NCI-H1092 treated with DMSO at 0.1 percent for 48 hours (cell line): ENCODE data around the gene MTMR11.
"Not testable (repeated sequence)": the region's sequence is repeated elsewhere in the genome, so short reads cannot be mapped to it uniquely, and the experiment has no call there.

ENCODE experiments used
- DNase-seq: peaks from one replicate; lab custom pipeline; 2025; lab: John Stamatoyannopoulos, UW

The MTMR11 gene

GRCh38 chr1:149936170-149936991 is at the start of gene MTMR11:
Gene MTMR11 (minus strand): TSS chr1:149936879. CDS start chr1:149936647, 232 bp downstream.
- no peak for DNase-seq

- DNase-seq = no peak
Measured at GRCh38 chr1:149979972-149980540, 43.4 kb upstream of the MTMR11 start.

GRCh38 chr1:149979245-149979971 is 42.7 kb upstream of the MTMR11 start:
- DNase-seq = no peak

GRCh38 chr1:149978547-149979023 is 41.9 kb upstream of the MTMR11 start:
- DNase-seq = no peak

DNA sequence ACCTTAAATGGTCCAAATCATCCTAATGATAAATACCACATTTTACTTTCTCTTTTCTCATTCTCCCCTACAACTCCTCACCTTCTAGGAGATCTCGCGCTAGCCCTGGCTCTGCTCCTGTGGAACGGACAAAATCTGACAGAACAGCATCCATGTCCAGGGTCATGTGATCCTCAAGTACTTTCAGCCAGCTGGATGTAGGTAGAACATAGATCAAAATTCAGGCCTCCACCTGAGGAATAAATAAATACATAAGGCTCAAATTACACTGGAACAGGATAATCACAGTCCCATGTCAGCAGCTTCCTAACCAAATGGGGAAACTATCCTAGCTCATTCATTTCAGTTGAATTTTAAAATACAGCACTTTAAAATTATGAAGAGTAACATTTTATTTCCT is 40.7 kb upstream of the MTMR11 start:
- DNase-seq = peak; percentile 59

DNA sequence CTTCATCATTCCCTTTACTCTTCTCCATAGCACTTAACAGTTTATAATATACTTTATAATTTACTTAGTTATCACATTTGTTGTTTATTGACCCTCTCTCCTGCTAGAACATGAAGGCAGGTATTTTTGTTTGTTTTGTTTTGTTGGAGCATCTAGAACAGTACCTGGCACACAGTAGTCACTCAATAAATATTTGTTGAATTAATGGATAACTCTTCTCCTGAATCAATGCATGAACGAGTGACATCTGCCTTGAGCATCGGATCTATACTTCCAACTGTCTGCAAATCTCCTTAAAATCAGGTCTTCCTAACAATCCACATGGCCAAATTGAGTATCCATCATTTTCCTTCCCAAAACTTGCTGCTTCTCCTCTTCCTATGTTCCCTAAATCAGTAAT is 35.9 kb upstream of the MTMR11 start:
- no peak for DNase-seq

DNA sequence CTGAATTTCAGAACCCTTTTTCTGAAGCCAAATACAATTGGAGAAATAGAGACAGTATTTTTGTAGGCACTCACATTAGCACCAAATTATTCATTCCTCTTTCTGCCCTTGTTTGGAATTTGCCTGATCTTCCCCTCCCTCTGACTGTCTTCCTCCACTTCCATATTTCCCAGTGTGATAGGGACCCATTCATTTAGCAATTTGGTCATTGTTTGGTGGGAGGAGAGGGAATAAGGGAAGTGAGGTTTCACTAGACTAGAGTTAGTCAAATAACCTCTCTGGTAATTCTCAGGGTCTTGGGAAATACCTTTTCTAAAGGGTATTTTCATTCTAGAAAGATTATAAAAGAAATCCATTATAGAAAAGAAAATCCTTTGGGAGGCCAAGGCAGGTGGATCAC is 31.0 kb upstream of the MTMR11 start:
- DNase-seq = no peak

- DNase-seq = no peak
Measured at GRCh38 chr1:149967041-149967440, 30.4 kb upstream of the MTMR11 start.

- no peak for DNase-seq
Measured at GRCh38 chr1:149966405-149966804, 29.7 kb upstream of the MTMR11 start.

- DNase-seq = no peak
Measured at GRCh38 chr1:149965440-149965839, 28.8 kb upstream of the MTMR11 start.

DNA sequence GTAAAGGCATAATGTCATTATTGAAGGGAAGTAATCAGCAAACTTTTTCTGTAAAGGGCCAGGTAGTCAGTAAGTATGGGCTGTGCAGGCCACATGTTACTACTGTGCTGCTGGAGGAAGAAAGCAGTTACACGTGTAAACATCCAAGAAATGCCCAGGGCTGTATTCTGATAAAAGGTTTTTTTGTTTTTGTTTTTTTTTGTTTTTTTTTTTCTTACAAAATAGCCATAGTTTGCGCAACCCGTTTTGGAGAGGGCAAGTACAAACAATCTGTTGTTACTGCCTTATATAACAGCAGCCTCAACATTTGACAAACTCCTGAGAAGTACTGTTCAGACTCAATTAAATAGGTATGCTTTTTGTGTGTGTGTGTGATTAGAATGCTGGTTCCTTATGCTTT is 26.7 kb upstream of the MTMR11 start:
- no peak for DNase-seq

- DNase-seq = no peak
Measured at GRCh38 chr1:149962736-149963135, 26.1 kb upstream of the MTMR11 start.

- peak; percentile 77 for DNase-seq
Measured at GRCh38 chr1:149962039-149962647, 25.5 kb upstream of the MTMR11 start.

- DNase-seq = not testable (repeated sequence)
Measured at GRCh38 chr1:149957548-149957947, 20.9 kb upstream of the MTMR11 start.

- no peak for DNase-seq
Measured at GRCh38 chr1:149949911-149950310, 13.2 kb upstream of the MTMR11 start.

DNA sequence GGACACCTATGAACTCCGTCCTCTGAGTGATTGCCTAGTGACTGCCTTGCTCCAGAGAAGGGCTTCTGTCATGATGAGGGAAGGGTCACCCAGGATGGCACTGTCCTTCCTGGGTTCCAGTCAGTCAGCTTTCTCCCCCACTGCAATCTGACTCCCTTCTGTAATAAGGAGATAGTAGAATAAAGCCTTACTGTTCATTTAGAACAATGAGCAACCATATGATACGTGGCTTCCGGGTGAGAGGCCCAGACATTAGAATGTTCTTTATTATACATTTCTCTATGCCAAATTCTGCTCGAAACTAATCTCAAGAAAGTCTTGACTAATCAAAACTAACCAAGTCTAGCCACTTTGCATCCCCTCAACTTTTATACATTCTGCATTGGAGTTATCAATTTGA is 8.5 kb upstream of the MTMR11 start:
- DNase-seq = no peak

DNA sequence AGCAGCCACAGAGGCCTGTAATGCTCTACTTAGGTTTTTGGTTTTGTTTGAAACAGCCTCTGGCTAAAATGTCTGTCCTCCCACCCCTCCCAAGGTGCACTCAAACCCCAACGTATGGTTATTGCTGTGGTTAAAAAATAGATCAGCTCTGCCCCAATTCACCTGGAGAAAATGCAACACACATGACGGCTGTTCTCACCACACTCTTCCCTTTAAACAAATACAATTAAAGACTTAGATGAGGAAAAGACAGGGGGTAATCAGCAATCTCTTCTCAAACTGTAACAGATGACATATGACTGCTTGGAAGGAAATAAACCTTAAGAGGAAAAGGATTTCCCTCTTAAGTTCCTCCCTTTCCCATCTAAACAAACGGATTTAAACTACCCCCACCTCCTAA is 6.2 kb upstream of the MTMR11 start:
- DNase-seq = no peak

GRCh38 chr1:149942207-149942606 is 5.5 kb upstream of the MTMR11 start:
- DNase-seq = no peak

GRCh38 chr1:149940427-149940826 is 3.7 kb upstream of the MTMR11 start:
- DNase-seq = no peak

DNA sequence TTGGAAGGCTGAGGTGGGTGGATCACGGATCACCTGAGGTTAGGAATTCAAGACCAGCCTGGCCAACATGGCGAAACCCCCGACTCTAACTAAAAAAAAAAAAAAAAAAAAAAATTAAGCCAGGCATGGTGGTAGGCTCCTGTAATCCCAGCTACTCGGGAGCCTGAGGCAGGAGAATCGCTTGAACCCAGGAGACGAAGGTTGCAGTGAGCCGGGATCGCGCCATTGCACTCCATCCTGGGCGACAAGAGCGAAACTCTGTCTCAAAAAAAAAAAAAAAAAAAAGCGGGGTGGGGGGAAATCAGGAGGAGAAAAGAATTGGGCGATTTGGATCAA is 2.0 kb upstream of the MTMR11 start:
- DNase-seq = not testable (repeated sequence)

DNA sequence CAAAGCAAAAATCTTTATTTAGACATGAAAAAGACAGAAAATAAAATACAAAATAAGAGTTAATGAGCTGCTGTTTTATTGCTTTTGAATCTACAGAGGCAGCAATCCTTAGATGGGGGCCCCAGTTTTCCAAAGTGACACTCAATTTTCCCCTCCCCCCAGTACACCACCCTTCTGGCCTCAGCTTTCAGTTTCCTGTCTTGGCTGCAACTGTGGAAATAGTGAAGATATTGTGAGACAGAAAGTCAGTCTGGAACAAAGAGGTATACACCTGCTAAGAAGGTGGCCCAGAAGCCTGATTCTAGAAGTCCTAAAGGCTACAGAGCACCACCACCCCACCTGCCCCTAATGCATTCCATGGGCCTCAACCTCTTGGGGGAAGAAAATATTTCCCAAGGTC is 1.1 kb upstream of the MTMR11 start:
- DNase-seq = no peak

DNA sequence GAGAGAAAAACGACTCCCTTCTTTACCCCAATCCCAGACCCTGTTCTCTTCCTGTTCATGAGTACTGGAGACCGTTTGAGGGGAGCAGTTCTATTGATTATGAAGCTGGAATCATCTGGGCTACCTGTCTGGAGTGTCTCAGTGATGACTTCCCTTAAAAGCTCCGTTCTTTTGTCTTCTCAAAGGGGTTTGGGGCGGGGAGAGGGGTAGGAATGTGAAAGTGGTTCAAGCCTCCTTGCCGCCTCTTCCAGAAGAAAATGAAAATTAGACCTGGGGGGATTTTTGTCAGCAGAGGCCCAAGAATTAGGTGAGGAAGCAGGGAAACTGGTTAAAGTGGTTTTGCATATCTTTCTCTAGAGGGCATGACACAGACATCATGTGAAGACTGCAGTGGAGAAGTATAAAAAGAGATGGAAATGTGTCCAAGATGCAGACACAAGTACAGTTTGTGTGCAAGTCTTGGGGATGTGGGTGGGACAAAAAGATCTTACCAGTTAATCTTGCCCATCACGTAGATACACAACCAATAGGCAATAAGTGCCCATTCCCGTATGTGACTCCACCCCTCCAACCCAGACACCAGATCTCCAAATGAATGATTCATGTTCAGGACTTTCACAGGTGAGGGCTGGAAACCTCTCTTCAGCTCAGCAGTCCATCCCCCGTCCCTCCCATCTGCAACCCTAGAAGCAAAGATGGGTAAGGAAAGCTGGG is 470 bp upstream of the MTMR11 start:
- DNase-seq = no peak
